Mesothelial cell of epicardium (in vitro differentiated cells): ENCODE data around the gene CTNNA3. TPM values are rescaled to one million over a fixed set of nuclear protein-coding genes. Genes with fewer than 3 reads are reported as not detected.

ENCODE experiments used
- DNase-seq, 2 experiments: peaks; one replicate each; pipeline ENCODE4 v3.0.0; 2021; ENCODE audit warnings: low spot score in 2 of 2; ENCODE audit not compliant: unreplicated experiment in 2 of 2
- H3K27ac Mint-ChIP-seq: 2 replicates; pipeline ENCODE4 v1.8.0; 2021; ENCODE audit warnings: mixed read lengths
- H3K27me3 Mint-ChIP-seq: 2 replicates; pipeline ENCODE4 v1.8.0; 2021; ENCODE audit warnings: low read depth, mixed read lengths
- H3K36me3 Mint-ChIP-seq: 2 replicates; pipeline ENCODE4 v1.8.0; 2021; ENCODE audit warnings: mixed read lengths
- H3K4me1 Mint-ChIP-seq: 2 replicates; pipeline ENCODE4 v1.8.0; 2021; ENCODE audit warnings: mixed read lengths
- H3K4me3 Mint-ChIP-seq: 2 replicates; pipeline ENCODE4 v1.8.0; 2021; ENCODE audit warnings: mild to moderate bottlenecking, moderate library complexity, mixed read lengths
- H3K9me3 Mint-ChIP-seq: 2 replicates; pipeline ENCODE4 v1.8.0; 2021; ENCODE audit warnings: mixed read lengths
- total RNA-seq: library from RNA; stranded (reverse); gene quantifications from 3 replicates; pipeline ENCODE4 v1.2.1, GENCODE V29; 2021
- TF ChIP-seq, protein P1 (sequence below): fragments of 200-600 bp; sonication (generic); IDR thresholded peaks from one replicate; pipeline ENCODE4 v1.5.0; 2021; ENCODE audit warnings: antibody characterized with exemption; ENCODE audit not compliant: unreplicated experiment

The CTNNA3 gene
- total RNA-seq, 1 donor from 2014 or later = 14.2 TPM

DNA sequence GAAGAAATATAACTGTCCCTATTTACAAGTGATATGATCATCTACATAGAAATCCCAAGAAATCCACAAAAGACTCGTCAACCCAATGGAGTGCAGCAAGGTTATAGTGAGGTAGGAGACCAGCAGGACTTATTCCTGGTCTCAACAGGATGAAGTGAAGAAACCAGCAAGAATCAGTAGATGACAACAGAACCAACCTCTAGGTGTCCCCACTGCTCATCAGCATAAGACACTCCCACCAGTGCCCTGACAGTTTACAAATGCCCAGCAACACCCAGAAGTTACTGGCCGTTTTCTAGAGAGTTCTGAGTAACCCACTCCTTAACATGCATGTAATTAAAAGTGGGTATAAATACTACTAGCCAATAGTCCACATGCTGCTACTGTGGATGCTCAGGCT lies 1240.7 kb downstream of the CTNNA3 start:
- peaks cover 28% of the 10 kb centered on the region for H3K9me3 Mint-ChIP-seq
- no peaks in the 10 kb centered on the region for H3K27me3 Mint-ChIP-seq
- H3K36me3 Mint-ChIP-seq = no peaks in the 10 kb centered on the region
- TF ChIP-seq, protein P1, sequence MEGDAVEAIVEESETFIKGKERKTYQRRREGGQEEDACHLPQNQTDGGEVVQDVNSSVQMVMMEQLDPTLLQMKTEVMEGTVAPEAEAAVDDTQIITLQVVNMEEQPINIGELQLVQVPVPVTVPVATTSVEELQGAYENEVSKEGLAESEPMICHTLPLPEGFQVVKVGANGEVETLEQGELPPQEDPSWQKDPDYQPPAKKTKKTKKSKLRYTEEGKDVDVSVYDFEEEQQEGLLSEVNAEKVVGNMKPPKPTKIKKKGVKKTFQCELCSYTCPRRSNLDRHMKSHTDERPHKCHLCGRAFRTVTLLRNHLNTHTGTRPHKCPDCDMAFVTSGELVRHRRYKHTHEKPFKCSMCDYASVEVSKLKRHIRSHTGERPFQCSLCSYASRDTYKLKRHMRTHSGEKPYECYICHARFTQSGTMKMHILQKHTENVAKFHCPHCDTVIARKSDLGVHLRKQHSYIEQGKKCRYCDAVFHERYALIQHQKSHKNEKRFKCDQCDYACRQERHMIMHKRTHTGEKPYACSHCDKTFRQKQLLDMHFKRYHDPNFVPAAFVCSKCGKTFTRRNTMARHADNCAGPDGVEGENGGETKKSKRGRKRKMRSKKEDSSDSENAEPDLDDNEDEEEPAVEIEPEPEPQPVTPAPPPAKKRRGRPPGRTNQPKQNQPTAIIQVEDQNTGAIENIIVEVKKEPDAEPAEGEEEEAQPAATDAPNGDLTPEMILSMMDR = no peak
- no peak overlapping the region for H3K4me3 Mint-ChIP-seq
- H3K4me1 Mint-ChIP-seq = no peaks in the 10 kb centered on the region
- no peak for DNase-seq
- no peak overlapping the region for H3K27ac Mint-ChIP-seq

DNA sequence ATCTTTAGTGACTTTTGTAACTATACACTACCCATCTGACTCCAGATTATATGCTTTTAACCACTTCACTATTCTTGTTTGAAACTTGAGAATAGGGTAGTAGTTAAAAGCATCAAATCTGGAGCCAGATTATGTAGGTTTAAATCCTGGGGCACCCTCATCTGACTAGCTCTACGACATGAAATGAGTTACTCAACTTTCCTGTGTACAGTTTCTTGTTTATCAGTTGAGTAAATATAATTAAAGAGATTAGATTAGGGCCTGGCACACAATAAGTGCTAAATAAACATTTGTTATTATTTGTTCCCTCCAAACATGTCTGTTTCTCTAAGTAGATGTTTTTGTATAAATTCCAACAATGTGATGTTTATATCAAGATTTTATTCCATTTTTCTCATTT lies 1255.4 kb downstream of the CTNNA3 start:
- DNase-seq = no peak
- no peak overlapping the region for H3K27ac Mint-ChIP-seq
- H3K9me3 Mint-ChIP-seq = peaks cover 40% of the 10 kb centered on the region
- no peaks in the 10 kb centered on the region for H3K27me3 Mint-ChIP-seq
- no peaks in the 10 kb centered on the region for H3K4me1 Mint-ChIP-seq
- TF ChIP-seq, protein P1 = no peak
- H3K4me3 Mint-ChIP-seq = no peak overlapping the region
- no peaks in the 10 kb centered on the region for H3K36me3 Mint-ChIP-seq

DNA sequence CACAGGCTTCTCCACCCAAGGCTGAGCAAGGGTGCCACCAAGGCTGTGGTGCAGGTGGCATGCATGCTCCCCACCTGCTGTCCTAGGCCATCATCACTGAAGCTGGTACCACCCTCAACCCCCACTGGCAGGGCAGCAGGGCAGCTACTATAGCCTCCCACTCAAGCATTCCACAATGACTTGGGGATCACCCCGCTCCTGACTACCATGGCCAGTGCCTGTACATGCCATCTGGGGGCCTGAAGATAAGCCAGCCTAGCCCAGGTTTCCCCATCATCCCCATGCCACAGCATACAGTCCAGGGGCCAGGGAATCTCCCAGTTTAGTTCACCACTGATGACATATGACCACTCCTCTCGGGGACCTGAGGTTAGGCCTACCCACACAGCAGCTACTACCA lies 1281.1 kb downstream of the CTNNA3 start:
- no peaks in the 10 kb centered on the region for H3K4me1 Mint-ChIP-seq
- H3K27ac Mint-ChIP-seq = no peak overlapping the region
- no peaks in the 10 kb centered on the region for H3K27me3 Mint-ChIP-seq
- TF ChIP-seq, protein P1 = no peak
- no peak overlapping the region for H3K4me3 Mint-ChIP-seq
- H3K36me3 Mint-ChIP-seq = peaks cover 2% of the 10 kb centered on the region
- peaks cover 34% of the 10 kb centered on the region for H3K9me3 Mint-ChIP-seq
- DNase-seq = no peak

DNA sequence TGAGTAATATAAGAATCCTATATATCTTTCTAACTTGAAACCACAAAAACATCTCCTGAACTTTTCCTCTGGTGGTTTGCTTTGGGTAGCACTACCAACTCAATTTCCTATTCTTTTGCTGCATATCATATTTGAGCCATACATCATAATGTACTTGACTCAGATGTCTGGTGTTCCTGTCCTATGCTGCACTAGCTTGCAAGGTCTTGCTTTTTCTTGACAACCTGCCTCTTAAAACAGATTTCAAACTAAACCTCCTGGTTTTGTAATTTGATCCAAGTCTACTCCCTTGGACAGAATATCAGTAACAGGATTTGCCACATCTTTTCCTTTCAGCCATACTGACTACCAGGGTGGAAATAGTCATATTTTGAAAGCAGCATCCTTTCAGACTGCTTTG lies 1290.4 kb downstream of the CTNNA3 start:
- DNase-seq = no peak
- Mint-ChIP-seq H3K27me3 (no peaks in the 10 kb centered on the region), H3K9me3 (no peaks in the 10 kb centered on the region), H3K4me3 (no peak overlapping the region), H3K4me1 (peaks cover 2% of the 10 kb centered on the region), H3K36me3 (no peaks in the 10 kb centered on the region), H3K27ac (no peak overlapping the region)
- TF ChIP-seq, protein P1 = no peak

DNA sequence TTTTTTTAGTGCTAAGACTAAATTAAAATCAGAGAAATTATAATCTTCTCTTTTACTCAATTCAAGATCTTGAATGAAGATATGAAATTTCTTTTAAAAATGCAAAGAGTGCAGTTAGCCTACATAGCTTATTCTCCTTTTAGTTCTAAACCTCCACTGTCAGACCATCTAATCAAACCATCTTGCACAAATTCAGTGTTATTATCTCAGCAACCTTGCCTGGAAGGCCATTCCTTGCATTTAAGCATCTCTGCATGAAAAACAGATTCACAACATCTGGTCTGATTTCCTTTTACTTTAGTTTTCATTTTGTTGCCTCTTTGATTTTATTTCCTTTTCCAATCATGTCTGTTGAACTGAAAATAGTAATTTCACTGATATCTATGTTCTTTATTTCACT lies 1297.3 kb downstream of the CTNNA3 start:
- no peaks in the 10 kb centered on the region for H3K27me3 Mint-ChIP-seq
- TF ChIP-seq, protein P1 = no peak
- H3K9me3 Mint-ChIP-seq = no peaks in the 10 kb centered on the region
- no peak overlapping the region for H3K27ac Mint-ChIP-seq
- no peak for DNase-seq
- no peak overlapping the region for H3K4me3 Mint-ChIP-seq
- no peaks in the 10 kb centered on the region for H3K36me3 Mint-ChIP-seq
- no peaks in the 10 kb centered on the region for H3K4me1 Mint-ChIP-seq
